ENCODE results near the gene MAN1A2.
"Not testable (repeated sequence)": the region's sequence is repeated elsewhere in the genome, so short reads cannot be mapped to it uniquely, and the experiment has no call there.

The MAN1A2 gene

DNA sequence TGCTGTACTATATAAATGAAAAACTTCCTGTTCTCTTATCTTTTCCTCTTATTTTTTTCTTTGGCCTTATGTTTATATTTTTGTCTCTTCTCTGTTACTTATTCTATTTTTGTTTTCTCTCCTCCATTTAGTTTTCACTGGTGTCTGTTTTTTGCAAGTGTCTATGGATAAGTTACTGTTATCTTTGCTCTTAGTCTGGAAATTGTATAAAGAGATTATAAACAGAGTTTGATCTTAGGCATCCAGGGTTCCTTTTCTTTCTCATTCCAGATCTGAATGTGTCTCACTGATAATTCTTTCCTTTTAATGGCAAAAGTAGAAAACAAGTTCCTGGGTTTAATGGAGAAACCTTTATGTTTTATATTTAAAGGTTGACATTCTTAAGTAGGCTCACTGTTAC is 34.5 kb downstream of the MAN1A2 start:
- no peak for DNase-seq (ENCODE audit: low read depth)

DNA sequence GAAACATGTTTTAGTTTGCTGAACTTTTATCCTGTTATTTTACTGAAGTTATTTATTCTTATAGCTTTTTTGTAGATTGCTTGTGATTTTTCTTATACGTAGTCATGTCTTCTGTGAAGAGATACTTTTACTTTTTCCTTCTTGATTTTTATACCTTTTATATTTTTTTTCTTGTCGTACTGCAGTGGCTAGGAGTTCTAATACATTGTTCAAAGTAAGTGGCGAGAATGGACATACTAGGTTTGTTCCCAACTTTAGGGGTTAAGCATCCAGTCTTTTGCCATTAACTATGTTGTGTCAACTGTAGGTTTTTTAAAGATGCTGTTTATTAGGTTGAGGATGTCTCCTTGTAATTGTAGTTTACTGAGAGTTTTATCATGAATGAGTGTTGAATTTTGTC is 36.3 kb downstream of the MAN1A2 start:
- DNase-seq (ENCODE audit: low read depth) = no peak

DNA sequence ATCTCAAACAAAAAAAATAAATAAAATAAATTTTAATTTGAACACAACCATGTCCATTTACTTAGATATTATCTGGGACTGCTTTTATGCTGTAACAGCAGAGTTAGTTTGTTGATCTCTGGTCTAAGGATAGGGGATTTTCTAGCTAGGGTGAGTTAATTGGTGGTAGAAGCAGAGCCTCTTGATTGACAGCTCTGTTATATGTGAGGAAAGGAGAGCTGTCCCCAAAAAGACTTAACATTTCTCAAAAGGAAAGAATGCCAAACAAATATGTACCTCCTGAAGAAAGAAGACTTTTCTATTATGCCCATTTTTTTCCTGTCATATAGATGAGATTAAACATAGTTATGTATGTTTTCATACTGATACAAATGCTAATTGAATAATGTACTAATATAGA is 37.8 kb downstream of the MAN1A2 start:
- no peak for DNase-seq (ENCODE audit: low read depth)

DNA sequence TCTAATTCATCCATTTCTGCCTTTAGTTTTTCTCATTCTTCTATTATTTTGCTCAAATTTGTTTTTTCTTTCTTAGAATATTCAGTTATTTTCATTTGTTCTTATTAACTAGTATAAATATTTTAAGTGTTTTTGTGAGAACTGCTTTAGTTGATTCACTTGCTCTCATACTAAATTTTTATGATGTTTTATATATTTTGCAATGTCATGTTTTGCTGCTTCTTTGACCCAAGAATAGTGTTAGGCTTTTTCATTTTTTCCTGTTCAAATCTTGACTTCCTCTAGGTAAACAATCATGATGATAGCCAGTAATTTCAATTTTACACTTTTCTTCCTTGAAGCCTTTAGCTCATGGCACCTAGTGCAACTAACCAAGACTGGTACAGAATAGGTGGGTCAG is 45.2 kb downstream of the MAN1A2 start:
- no peak for DNase-seq (ENCODE audit: low read depth)

DNA sequence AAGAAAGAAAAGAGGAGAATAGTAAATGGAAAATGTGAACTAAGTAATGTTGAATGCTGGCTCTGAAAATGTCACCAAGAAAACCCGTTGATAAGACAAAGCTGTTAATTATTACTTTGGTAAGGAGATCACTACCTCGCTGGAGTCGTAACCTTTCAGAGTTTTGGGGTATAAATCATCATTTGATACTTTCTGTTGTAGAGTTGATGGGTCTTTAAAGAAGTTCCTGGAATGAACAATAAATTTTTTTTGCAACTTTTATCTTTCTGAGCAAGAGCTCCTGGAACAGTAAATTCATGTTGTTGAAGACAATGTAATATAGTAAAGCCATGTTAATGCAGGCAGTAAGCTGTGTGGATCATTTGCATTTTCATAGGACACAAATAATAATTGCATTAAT is 46.2 kb downstream of the MAN1A2 start:
- no peak for DNase-seq (ENCODE audit: low read depth)

DNA sequence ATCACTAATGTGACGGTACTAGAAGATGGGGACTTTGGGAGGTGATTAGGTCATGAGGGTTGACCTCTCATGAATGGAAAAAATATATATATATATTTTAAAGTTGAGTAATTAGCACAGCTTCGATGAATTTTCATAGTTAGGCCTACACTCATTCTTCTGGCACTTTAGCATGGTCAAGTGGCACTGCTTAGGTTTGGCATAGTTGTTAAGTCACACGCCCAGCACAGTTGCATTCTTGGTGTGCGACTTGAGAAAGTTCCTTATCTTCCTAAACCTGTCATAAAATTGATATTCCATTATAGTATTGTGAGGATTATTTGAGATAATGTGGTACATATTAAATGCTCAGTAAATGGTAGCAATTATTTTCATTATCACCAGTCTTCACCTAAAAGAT is 47.7 kb downstream of the MAN1A2 start:
- DNase-seq (ENCODE audit: low read depth) = no peak

DNA sequence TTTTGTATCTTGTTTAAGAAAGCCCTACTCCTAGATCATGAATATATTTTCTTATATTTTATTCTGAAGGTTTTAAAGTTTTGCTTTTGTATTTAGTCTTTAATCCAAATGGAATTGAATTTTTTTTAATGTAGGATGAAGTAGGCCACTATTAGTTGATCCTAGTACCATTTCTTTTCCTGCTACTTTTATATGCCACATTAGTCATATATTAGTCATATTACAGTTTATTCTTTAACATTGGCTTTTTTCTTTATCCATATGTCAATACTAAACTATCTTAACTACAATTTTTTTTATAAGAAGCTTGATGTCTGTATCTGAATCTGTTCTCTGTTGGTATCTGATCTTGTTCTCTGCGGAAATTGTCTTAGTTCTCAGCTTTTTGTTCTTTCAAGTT is 48.8 kb downstream of the MAN1A2 start:
- DNase-seq (ENCODE audit: low read depth) = no peak

DNA sequence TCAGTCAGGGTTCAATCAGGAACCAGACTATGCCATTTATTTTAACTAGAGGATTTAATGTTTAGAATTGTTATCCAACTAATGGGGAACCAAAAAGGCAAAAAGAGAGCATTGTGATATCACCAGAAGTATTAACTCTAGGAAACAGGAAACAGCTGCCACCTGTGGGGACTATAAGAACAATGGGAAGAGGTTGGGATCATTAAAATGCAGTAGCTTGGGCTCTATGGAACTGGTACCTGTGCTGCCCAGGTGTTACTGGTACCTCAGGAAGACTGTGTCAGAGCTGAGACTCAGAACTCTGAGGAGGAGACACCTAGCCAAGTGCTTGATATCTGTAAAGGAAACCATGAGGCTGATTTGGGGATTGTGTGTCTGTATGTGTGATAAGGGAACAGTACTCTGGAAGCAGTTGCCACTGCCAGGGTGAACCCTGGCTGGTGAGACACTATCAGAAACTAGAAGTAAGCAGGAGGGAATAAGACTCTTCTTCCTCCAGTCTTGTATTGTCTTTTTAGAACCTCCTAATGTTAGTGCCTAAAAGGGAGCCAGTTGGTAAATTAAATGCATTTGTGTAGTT is 49.4 kb downstream of the MAN1A2 start:
- DNase-seq (ENCODE audit: low read depth) = no peak

DNA sequence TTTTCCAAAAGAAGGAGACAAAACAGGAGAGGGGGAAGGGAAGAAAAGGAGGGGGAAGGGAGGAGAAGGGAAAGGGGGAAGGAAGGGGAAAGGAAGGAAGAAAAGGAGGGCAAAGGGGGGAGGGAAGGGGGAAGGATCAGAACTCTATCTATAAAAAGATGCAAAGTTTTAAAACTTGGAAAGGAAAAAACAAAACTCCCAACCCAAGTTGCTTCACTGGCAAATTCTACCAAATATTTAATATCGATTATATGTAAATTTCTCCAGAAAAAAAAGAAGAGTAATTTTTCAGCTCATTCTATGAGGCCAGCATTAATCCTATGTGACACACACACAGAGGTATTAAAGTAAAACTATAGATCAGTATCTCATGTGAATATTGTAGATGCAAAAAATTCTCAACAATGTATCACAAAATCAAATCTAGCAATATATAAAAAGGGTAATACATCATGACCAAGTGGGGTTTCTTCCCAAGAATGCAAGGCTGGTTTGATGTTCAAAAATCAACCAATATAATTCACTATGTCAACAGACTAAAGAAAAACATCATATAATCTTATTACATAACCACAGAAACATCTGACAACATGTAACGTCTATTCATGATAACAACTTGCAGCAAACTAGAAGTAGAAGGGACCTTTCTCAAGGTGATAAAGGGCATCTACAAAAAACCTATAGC is 57.9 kb downstream of the MAN1A2 start:
- DNase-seq (ENCODE audit: low read depth) = no peak

DNA sequence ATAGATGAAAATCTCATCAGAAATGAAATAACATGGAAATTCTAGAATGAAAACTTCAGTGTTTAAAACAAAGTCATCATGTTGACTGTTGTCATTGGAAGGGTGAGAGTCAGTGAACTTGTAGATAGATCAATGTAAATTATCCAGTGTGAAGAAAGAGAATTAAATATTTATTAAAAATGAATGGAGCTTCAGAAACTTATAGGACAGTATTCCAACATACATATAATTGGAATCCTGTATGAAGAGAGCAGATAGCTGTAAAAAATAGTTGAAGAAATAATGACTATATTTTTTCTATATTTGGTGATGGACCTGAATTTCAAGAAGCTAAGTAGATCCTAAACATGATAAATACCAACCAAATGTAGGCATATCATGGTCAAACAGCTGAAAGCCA is 60.0 kb downstream of the MAN1A2 start:
- DNase-seq (ENCODE audit: low read depth) = no peak

DNA sequence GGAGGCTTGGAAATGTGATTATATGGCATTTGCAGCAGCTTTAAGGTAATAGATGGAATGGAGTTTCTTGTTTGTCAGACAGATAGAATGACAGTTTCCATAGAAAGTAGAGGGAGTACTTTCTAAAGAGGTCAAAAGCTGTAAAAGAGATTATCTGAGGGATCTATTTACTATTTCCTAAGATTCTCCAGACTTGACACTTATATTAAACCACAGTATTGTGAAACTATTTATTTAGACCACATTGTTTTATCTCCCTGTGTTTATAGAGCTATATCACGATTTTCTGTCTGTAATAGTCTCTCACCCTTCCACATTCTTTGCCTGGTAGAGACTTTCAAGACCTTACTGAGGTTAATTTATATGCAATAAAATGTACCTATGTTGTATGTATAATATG is 66.7 kb downstream of the MAN1A2 start:
- no peak for DNase-seq (ENCODE audit: low read depth)

DNA sequence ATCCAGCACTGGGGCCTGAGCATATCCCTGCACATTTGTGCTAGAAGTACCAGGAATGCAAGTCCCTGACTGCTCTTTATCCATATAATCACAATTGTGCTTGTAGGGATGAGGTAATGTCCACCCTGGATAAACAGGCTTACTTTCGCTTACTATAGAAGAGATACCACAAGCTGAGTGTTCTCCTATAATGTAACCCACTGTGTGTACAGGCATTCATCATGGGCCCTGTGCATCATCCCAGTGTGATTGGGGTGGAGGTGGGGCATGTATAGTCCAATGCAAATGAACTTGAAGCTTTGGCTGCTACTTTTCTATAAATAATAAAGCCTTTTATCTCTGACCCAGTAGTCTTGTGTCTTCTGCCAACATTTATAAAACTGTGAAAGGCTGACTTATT is 69.3 kb downstream of the MAN1A2 start:
- no peak for DNase-seq (ENCODE audit: low read depth)

DNA sequence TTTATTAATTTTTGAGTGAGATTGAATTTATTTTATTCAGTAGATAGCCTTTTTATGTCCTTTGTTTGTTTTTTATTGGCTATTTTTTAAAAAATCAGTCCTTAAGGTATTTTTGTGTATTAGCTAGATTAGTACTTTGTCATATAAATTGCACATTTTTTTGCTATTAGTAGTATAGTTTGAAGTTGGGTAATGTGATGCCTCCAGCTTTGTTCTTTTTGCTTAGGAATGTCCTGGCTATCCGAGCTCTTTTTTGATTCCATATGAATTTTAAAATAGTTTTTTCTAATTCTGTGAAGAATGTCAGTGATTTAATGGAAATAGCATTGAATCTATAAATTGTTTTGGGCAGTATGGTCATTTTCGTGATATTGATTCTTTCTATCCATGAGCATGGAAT is 80.4 kb downstream of the MAN1A2 start:
- no peak for DNase-seq (ENCODE audit: low read depth)

DNA sequence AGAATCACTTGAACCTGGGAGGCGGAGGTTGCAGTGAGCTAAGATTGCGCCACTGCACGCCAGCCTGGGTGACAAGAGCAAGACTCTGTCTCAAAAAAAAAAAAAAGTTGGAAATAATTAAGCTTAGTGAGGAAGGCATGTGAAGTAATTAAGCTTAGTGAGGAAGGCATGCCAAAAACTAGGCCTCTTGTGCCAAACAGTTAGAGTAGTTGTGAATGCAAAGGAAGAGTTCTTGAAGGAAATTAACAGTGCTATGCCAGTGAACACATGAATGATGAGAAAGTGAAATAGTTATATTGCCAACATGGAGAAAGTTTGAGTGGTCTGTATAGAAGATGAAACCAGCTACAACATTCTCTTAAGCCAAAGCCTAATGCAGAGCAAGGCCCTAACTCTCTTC is 85.0 kb downstream of the MAN1A2 start:
- no peak for DNase-seq (ENCODE audit: low read depth)

DNA sequence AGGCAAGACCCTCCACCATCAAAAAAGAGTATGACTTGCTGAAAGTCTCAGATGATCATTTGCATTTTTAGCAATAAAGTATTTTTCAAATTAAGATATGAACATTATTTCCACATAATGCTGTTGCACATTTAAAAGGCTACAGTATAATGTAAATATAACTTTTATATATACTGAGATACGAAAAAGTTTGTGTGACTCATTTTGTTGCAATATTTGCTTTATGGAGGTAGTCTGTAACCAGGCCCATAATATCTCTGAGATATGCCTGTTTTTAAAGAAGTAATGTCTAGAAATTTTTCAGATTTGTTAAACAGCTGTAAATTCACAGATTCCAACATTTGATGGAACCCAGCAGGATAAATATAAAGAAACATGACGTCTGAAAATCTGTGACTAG is 86.7 kb downstream of the MAN1A2 start:
- no peak for DNase-seq (ENCODE audit: low read depth)

DNA sequence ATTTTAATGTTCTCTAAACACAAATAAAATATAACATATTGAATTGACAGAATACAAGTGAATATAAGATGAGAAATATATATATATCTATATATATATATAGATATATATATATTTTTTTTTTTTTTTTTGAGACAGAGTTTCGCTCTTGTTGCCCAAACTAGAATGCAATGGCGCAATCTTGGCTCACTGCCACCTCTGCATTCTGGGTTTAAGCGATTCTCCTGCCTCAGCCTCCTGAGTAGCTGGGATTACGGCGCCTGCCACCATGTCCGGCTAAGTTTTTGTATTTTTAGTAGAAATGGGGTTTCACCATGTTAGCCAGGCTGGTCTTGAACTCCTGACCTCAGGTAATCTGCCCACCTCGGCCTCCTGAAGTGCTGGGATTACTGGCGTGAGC is 91.2 kb downstream of the MAN1A2 start:
- not testable (repeated sequence) for DNase-seq (ENCODE audit: low read depth)

DNA sequence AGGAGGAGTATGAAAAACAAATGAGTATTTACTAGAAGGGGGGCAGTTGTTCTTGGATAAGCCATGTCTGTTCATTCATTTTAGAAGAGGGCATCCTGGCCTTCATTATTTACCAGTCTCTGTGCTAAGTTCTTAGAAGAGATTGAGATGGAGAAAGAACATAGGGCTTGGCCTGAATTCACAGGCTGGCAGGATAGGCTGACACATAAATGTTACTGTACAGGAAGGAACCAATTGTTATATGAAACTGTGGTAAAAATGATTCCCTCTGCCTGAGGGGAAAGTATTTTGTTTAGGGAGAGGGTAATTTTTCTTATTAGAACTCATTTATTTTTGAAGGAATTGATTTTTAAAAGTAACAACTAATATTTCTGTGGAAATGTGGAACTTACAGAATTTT is 99.5 kb downstream of the MAN1A2 start:
- no peak for DNase-seq (ENCODE audit: low read depth)

DNA sequence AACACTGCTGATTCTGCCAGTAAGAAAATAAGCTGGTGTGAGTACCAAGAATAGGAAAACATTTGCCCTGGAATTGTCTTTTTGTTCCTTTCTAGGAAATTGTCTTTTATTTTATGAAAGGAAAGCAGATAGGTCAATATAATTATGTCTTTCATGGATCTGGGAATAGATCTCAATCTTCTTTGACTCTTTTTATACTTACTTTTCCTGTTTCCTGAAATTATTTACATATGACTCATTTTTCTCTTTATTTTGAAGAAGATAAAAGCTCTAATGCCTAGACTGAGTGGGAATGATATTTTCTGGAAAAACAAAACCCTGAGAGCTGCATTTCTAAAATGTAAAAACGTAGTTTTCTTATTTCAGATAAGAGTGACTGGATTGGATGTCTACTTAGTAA is 100.1 kb downstream of the MAN1A2 start:
- no peak for DNase-seq (ENCODE audit: low read depth)

DNA sequence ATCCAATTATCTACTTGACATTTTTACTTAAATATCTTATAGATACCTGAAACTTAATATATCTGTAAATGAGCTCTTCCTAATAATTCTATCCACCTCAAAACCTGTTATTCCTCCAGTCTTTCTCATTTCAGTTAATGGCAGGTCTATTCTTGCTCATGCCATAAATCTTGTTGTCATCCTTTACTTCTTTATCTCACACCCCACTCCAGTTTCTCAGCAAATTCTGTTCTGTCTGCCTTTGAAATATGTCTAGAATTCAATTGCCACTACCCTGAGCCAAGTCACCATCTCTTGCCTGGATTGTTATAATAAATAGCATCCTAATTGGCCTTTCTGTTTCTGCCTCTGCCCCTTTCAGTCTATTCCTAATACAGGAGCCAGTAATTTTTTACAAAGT is 105.8 kb downstream of the MAN1A2 start:
- no peak for DNase-seq (ENCODE audit: low read depth)

DNA sequence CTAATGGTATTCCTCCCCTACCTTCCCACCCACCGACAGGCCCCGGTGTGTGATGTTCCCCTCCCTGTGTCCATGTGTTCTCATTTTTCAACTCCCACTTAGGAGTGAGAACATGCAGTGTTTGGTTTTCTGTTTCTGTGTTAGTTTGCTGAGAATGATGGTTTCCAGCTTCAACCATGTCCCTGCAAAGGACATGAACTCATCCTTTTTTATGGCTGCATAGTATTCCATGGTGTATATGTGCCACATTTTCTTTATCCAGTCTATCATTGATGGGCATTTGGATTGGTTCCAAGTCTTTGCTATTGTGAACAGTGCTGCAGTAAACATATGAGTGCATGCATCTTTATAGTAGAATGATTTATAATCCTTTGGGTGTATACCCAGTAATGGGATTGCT is 108.2 kb downstream of the MAN1A2 start:
- DNase-seq (ENCODE audit: low read depth) = not testable (repeated sequence)

DNA sequence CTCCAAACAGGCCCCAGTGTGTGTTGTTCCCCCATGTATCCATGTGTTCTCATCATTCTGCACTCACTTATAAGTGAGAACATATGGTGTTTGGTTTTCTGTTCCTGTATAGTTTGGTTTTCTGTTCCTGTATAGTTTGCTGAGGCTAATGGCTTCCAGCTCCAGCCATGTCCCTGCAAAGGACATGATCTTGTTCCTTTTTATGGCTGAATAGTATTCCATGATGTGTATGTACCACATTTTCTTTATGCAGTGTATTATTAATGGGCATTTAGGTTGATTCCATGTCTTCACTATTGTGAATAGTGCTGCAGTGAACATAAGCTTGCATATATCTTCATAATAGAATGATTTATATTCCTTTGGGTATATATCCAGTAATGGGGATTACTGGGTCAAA is 111.8 kb downstream of the MAN1A2 start:
- no peak for DNase-seq (ENCODE audit: low read depth)

DNA sequence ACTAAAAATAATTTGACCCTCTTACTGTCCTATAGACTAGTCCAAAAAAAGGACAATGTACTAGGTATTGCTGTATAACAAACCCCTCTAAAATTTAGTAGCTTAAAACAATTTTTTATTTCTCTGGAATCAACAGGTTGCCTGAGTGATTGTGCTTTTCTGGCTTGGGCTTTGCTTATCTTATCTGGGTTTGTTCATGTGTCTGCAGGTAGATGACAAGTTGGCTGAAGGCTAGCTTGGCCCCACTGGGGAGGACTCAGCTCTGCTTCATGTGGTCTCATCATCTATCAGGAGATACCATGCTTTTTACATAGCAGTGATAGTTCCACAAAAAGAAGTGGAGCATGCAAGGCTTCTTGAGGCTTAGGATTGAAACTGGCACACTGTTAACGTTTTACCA is 114.2 kb downstream of the MAN1A2 start:
- no peak for DNase-seq (ENCODE audit: low read depth)

DNA sequence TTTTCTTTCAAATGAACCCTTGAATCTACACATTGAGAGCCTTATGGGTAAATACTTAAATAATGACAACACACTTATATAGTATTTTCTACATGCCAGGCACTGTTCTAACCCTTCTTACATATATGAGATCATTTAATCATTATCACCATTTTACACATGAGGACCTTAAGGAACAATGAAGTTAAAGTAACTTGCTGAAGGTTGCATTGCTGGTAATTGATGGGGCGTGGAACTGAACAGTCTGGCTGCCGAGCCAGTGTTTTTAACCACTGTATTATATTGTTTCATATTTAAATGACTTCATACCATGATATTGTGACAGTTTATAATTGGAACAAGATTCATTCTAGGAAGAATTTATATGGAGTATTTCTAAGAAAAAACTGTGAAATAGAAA is 126.7 kb downstream of the MAN1A2 start:
- no peak for DNase-seq (ENCODE audit: low read depth)

DNA sequence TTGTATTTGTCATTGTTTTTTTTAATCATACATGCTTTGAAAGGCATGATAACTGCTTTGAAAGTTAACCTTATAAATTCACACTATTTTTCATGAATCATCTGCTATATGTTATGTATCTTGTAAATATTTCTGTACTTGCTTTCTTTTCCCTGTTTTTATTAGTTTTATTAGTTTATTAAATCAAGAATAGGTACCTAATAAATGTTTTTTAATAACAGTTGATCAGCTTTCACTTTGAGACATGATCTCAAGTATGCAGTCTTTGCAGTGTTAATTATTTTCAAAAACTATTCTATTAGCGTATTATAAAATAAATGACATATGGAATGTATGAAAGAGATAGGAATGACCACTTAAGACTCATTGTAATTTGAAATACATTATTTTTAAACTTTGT is 127.8 kb downstream of the MAN1A2 start:
- DNase-seq (ENCODE audit: low read depth) = no peak
